Progenitor cell of endocrine pancreas (in vitro differentiated cells): ENCODE results near the gene CHST15. TPM values are rescaled to one million over a fixed set of nuclear protein-coding genes. Genes with fewer than 3 reads are reported as not detected.

ENCODE experiments used
- DNase-seq: peaks from one replicate; pipeline ENCODE4 v3.0.0; 2021; ENCODE audit warnings: low spot score; ENCODE audit not compliant: unreplicated experiment
- H3K27ac Mint-ChIP-seq: 2 replicates; pipeline ENCODE4 v1.8.0; 2021; ENCODE audit warnings: mild to moderate bottlenecking, moderate library complexity, mixed read lengths
- H3K27me3 Mint-ChIP-seq: 2 replicates; pipeline ENCODE4 v1.8.0; 2021; ENCODE audit warnings: mixed read lengths
- H3K36me3 Mint-ChIP-seq: 2 replicates; pipeline ENCODE4 v1.8.0; 2022; ENCODE audit warnings: mixed read lengths; ENCODE audit not compliant: insufficient read depth
- H3K4me1 Mint-ChIP-seq: 2 replicates; pipeline ENCODE4 v1.8.0; 2021; ENCODE audit warnings: low read depth, mixed read lengths
- H3K4me3 Mint-ChIP-seq: 2 replicates; pipeline ENCODE4 v1.8.0; 2021; ENCODE audit warnings: low read depth, mild to moderate bottlenecking, moderate library complexity, mixed read lengths
- H3K9me3 Mint-ChIP-seq: 2 replicates; pipeline ENCODE4 v1.8.0; 2021; ENCODE audit warnings: low read depth, mixed read lengths
- CTCF ChIP-seq: fragments of 200-600 bp; sonication (generic); IDR thresholded peaks from one replicate; pipeline ENCODE4 v1.5.0; 2021; ENCODE audit warnings: antibody characterized with exemption, mild to moderate bottlenecking; ENCODE audit not compliant: unreplicated experiment
- total RNA-seq: library from RNA; stranded (reverse); gene quantifications from 2 replicates; pipeline ENCODE4 v1.2.1, GENCODE V29; 2021

CHST15 gene
- total RNA-seq, 1 donor from 2014 or later, result 7.9 TPM

- DNase-seq, result no peak
- Mint-ChIP-seq H3K27me3 (peaks cover 4% of the 10 kb centered on the region), H3K36me3 (no peaks in the 10 kb centered on the region), H3K9me3 (no peaks in the 10 kb centered on the region), H3K27ac (no peak overlapping the region), H3K4me1 (peaks cover 9% of the 10 kb centered on the region), H3K4me3 (no peak overlapping the region)
- no peak for TF ChIP-seq CTCF
Measured at GRCh38 chr10:124028700-124029480, 64.5 kb downstream of the CHST15 start.

- no peak for TF ChIP-seq CTCF
- peaks cover 9% of the 10 kb centered on the region for H3K4me1 Mint-ChIP-seq
- no peak overlapping the region for H3K4me3 Mint-ChIP-seq
- H3K27ac Mint-ChIP-seq, result no peak overlapping the region
- no peak for DNase-seq
- H3K9me3 Mint-ChIP-seq, result no peaks in the 10 kb centered on the region
- H3K27me3 Mint-ChIP-seq, result peaks cover 4% of the 10 kb centered on the region
- no peaks in the 10 kb centered on the region for H3K36me3 Mint-ChIP-seq
Measured at GRCh38 chr10:124027651-124028050, 65.7 kb downstream of the CHST15 start.

- Mint-ChIP-seq H3K36me3 (no peaks in the 10 kb centered on the region), H3K4me3 (no peak overlapping the region), H3K9me3 (no peaks in the 10 kb centered on the region), H3K4me1 (peaks cover 9% of the 10 kb centered on the region), H3K27ac (no peak overlapping the region), H3K27me3 (peaks cover 6% of the 10 kb centered on the region)
- no peak for DNase-seq
- no peak for TF ChIP-seq CTCF
Measured at GRCh38 chr10:124027031-124027611, 66.3 kb downstream of the CHST15 start.

GRCh38 chr10:124026589-124026939, 66.8 kb downstream of the CHST15 start:
- TF ChIP-seq CTCF, result no peak
- Mint-ChIP-seq H3K27ac (no peak overlapping the region), H3K9me3 (no peaks in the 10 kb centered on the region), H3K36me3 (no peaks in the 10 kb centered on the region), H3K4me1 (peaks cover 9% of the 10 kb centered on the region), H3K27me3 (peaks cover 8% of the 10 kb centered on the region), H3K4me3 (no peak overlapping the region)
- DNase-seq, result no peak

GRCh38 chr10:124025660-124026588, 67.5 kb downstream of the CHST15 start:
- peaks cover 11% of the 10 kb centered on the region for H3K27me3 Mint-ChIP-seq
- no peaks in the 10 kb centered on the region for H3K9me3 Mint-ChIP-seq
- H3K27ac Mint-ChIP-seq, result peak overlapping the region; percentile 14
- peaks cover 9% of the 10 kb centered on the region for H3K4me1 Mint-ChIP-seq
- H3K36me3 Mint-ChIP-seq, result no peaks in the 10 kb centered on the region
- H3K4me3 Mint-ChIP-seq, result no peak overlapping the region
- DNase-seq, result no peak
- peak; percentile 56 for TF ChIP-seq CTCF
